Neural cell (in vitro differentiated cells): ENCODE measurements around the gene DIS3L2. TPM values are rescaled to one million over a fixed set of nuclear protein-coding genes. Genes with fewer than 3 reads are reported as not detected.

Experiments used
- H2AFZ ChIP-seq: fragments of 200-600, 300-800 bp; sonication (generic), shearing (Covaris generic); 2 replicates; pipeline ENCODE4 v1.6.0; 2014; ENCODE audit warnings: low read depth, mild to moderate bottlenecking, antibody characterized with exemption, low read length, moderate library complexity
- H3F3A ChIP-seq: fragments of 200-600 bp; shearing (Covaris generic); 2 replicates; pipeline ENCODE4 v1.6.1; 2016; ENCODE audit warnings: mild to moderate bottlenecking, moderate library complexity, mixed read lengths, antibody characterized with exemption, low read length; ENCODE audit not compliant: insufficient read depth, poor library complexity, severe bottlenecking
- H3K27ac ChIP-seq: fragments of 200-600, 300-800 bp; sonication (generic), shearing (Covaris generic); 2 replicates; pipeline ENCODE4 v1.5.1; 2014; ENCODE audit warnings: mild to moderate bottlenecking, low read length, moderate library complexity
- H3K27me3 ChIP-seq: fragments of 300-800, 200-600 bp; sonication (generic), shearing (Covaris generic); 2 replicates; pipeline ENCODE4 v1.6.0; 2014; ENCODE audit warnings: mild to moderate bottlenecking, low read depth, low read length, moderate library complexity; ENCODE audit not compliant: insufficient read depth
- H3K36me3 ChIP-seq: fragments of 300-800, 200-600 bp; sonication (generic), shearing (Covaris generic); 2 replicates; pipeline ENCODE4 v1.5.1; 2014; ENCODE audit warnings: mild to moderate bottlenecking, antibody characterized with exemption, low read length, moderate library complexity; ENCODE audit not compliant: insufficient read depth
- H3K4me2 ChIP-seq: fragments of 300-800, 200-600 bp; sonication (generic), shearing (Covaris generic); 2 replicates; pipeline ENCODE4 v1.6.0; 2014; ENCODE audit warnings: mild to moderate bottlenecking, low read length
- H3K4me3 ChIP-seq: fragments of 300-800, 200-600 bp; sonication (generic), shearing (Covaris generic); 2 replicates; pipeline ENCODE4 v1.5.1; 2014; ENCODE audit warnings: mild to moderate bottlenecking, low read length, moderate library complexity
- H3K79me2 ChIP-seq: fragments of 200-600 bp; shearing (Covaris generic); replicated peaks from 2 replicates; pipeline ENCODE4 v1.6.0; 2014; ENCODE audit warnings: mild to moderate bottlenecking, low read length, moderate library complexity; ENCODE audit not compliant: insufficient read depth
- H3K9ac ChIP-seq: fragments of 300-800, 200-600 bp; sonication (generic), shearing (Covaris generic); 2 replicates; pipeline ENCODE4 v1.6.1; 2016; ENCODE audit warnings: mild to moderate bottlenecking, low read length, mixed read lengths
- H3K9me2 ChIP-seq: fragments of 200-600 bp; shearing (Covaris generic); 2 replicates; pipeline ENCODE4 v1.6.1; 2016; ENCODE audit warnings: mild to moderate bottlenecking, low read length, mixed read lengths; ENCODE audit not compliant: insufficient read depth
- H3K9me3 ChIP-seq: fragments of 200-600, 300-800 bp; sonication (generic), shearing (Covaris generic); 2 replicates; pipeline ENCODE4 v1.6.1; 2016; ENCODE audit warnings: mild to moderate bottlenecking, mixed run types, low read length, moderate library complexity, mixed read lengths
- H4K20me1 ChIP-seq: fragments of 200-600 bp; shearing (Covaris generic); 2 replicates; pipeline ENCODE4 v1.6.1; 2016; ENCODE audit warnings: mild to moderate bottlenecking, mixed run types; ENCODE audit not compliant: insufficient read depth
- EP300 ChIP-seq: fragments of 450-650 bp; conservative IDR thresholded peaks from 2 replicates; pipeline ENCODE4 v1.6.1; 2014; ENCODE audit warnings: antibody characterized with exemption, mild to moderate bottlenecking, moderate library complexity; ENCODE audit not compliant: poor library complexity, severe bottlenecking
- EZH2 ChIP-seq: fragments of 200-600, 300-800 bp; shearing (Covaris generic), sonication (generic); IDR thresholded peaks from 2 replicates; pipeline ENCODE4 v1.6.1; 2014; ENCODE audit warnings: antibody characterized with exemption, low read length, borderline replicate concordance, mild to moderate bottlenecking; ENCODE audit not compliant: insufficient read depth, poor library complexity, severe bottlenecking
- MXI1 ChIP-seq: fragments of 450-650 bp; conservative IDR thresholded peaks from 2 replicates; pipeline ENCODE4 v1.6.1; 2014; ENCODE audit warnings: antibody characterized with exemption, mild to moderate bottlenecking; ENCODE audit not compliant: poor library complexity, severe bottlenecking
- POLR2AphosphoS5 ChIP-seq: IDR thresholded peaks from 2 replicates; pipeline ENCODE4 v1.6.1; 2012
- SMC3 ChIP-seq: fragments of 450-650 bp; conservative IDR thresholded peaks from 2 replicates; pipeline ENCODE4 v1.6.1; 2014; ENCODE audit warnings: antibody characterized with exemption, mild to moderate bottlenecking, moderate library complexity; ENCODE audit not compliant: poor library complexity
- polyA plus RNA-seq: library from polyadenylated mRNA; depleted of rRNA; stranded (reverse); fragments of >200 nt; gene quantifications from 2 replicates; pipeline ENCODE4 v1.2.3, GENCODE V29; 2014
- TF ChIP-seq, protein P1 (sequence below): fragments of 450-650 bp; IDR thresholded peaks from 2 replicates; pipeline ENCODE4 v1.5.1; 2014; ENCODE audit warnings: antibody characterized with exemption, mild to moderate bottlenecking, moderate library complexity; ENCODE audit not compliant: poor library complexity, severe bottlenecking
- TF ChIP-seq, protein P2 (sequence below): IDR thresholded peaks from 2 replicates; pipeline ENCODE4 v1.6.1; 2012; ENCODE audit warnings: borderline replicate concordance

The DIS3L2 gene
- polyA plus RNA-seq, 1 donor from 2014 or later, result 20.0 TPM

DNA sequence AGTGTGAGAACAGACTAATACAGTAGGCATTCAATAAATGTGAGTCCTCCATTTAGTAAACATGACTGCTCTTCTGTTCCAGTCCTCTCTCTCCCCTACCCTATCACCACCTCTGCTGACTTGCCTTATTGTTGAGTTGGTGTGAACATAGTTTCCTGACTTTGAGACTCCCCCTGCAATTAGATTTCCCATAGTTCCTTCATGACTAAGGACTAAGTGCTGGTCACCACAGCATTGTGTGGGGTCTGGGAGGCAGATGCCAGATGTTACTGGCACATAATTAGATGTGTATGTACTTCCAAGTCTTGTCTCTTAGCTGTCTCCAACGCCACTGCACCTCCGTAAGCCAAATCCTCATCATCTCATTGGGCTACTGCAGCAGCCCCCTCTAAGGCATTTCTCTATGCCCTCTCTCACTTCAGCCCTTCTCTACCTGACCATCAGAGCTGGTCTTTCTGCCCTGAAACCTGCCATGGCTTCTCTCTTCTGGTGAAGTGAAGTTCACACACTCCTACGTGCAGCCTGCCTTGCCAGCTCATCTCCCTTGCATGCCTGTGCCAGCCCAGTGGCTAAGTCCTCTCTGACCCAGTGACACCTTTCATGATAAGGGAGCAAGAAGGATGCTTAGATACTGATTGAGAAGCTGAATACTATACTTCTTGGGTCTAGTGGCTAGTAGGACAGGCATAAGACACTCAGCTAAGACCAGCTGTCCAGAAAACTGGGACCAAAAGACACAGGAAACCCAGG, 335.4 kb downstream of the DIS3L2 start:
- TF ChIP-seq MXI1, result no peak
- Histone ChIP-seq H4K20me1 (no peaks in the 10 kb centered on the region), H3K9ac (no peak overlapping the region), H3K79me2 (no peaks in the 10 kb centered on the region), H3K36me3 (no peaks in the 10 kb centered on the region), H3K9me2 (no peaks in the 10 kb centered on the region), H3K27ac (no peak overlapping the region), H3K4me2 (no peak overlapping the region), H2AFZ (no peak overlapping the region), H3K4me3 (no peak overlapping the region), H3F3A (no peaks in the 10 kb centered on the region), H3K27me3 (no peaks in the 10 kb centered on the region), H3K9me3 (no peaks in the 10 kb centered on the region)

DNA sequence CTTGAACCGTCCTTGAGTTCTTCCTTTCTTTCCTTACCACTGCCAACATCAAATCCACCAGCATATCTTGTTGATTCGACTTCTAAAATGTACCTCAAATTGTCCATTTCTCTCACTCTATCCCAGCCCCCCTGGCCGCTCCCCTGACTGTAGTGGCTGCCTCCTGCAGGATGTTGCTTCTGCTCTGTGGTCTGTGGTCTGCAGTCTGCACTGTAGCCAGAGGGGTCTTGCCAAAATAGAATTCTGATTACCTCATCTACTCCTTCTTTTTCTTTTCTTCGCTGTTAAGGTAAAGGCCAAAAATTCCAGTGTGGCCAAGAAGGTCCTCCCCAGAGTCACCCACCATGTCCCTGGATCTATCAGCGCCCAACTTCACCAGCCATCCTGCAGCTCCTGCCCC, 337.6 kb downstream of the DIS3L2 start:
- TF ChIP-seq POLR2AphosphoS5, result no peak
- TF ChIP-seq, protein P1, sequence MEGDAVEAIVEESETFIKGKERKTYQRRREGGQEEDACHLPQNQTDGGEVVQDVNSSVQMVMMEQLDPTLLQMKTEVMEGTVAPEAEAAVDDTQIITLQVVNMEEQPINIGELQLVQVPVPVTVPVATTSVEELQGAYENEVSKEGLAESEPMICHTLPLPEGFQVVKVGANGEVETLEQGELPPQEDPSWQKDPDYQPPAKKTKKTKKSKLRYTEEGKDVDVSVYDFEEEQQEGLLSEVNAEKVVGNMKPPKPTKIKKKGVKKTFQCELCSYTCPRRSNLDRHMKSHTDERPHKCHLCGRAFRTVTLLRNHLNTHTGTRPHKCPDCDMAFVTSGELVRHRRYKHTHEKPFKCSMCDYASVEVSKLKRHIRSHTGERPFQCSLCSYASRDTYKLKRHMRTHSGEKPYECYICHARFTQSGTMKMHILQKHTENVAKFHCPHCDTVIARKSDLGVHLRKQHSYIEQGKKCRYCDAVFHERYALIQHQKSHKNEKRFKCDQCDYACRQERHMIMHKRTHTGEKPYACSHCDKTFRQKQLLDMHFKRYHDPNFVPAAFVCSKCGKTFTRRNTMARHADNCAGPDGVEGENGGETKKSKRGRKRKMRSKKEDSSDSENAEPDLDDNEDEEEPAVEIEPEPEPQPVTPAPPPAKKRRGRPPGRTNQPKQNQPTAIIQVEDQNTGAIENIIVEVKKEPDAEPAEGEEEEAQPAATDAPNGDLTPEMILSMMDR, result no peak
- TF ChIP-seq EZH2, result no peak
- TF ChIP-seq EP300, result no peak
- no peak for TF ChIP-seq MXI1
- Histone ChIP-seq H3K9me2 (no peaks in the 10 kb centered on the region), H3K27me3 (no peaks in the 10 kb centered on the region), H3K4me2 (no peak overlapping the region), H3K27ac (no peak overlapping the region), H4K20me1 (no peaks in the 10 kb centered on the region), H3K9ac (no peak overlapping the region), H3K9me3 (peaks cover under 1% of the 10 kb centered on the region), H3K79me2 (no peaks in the 10 kb centered on the region), H3K4me3 (no peak overlapping the region), H2AFZ (no peak overlapping the region), H3F3A (no peaks in the 10 kb centered on the region), H3K36me3 (no peaks in the 10 kb centered on the region)

DNA sequence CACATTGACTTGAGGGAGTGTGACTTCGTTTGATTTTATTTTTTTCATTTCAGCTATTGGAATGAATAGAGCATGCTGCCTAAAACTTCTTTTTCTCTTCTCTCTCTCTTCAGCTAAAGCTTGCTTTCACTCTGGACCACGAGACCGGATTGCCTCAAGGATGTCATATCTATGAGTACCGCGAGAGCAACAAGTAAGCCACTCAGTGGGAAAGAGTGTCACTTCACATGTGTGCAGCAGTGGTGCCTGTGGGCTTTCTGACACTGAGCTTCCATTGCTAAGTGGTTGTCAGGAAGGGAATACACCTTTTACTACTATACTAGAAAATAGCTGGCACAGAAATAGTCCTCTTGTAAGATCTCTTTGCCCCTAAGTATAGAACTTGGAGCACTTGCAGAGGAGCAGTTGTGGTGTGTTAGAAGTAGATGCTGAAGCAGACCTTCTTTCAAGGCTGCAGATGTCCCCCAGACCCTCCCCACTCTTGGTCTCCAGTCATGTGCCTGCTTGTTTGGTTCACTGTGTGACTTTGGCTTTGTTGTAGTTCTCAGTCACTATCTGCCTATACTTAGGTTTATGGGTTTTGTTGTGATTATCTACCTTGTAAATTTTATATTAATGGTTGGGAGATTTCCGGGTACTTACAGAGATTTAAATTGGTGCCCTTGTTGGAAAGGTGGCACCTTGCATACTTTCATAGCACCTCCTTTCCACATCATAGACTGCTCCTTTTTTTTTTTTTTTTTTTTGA, 338.6 kb downstream of the DIS3L2 start:
- TF ChIP-seq MXI1, result no peak
- TF ChIP-seq, protein P2, sequence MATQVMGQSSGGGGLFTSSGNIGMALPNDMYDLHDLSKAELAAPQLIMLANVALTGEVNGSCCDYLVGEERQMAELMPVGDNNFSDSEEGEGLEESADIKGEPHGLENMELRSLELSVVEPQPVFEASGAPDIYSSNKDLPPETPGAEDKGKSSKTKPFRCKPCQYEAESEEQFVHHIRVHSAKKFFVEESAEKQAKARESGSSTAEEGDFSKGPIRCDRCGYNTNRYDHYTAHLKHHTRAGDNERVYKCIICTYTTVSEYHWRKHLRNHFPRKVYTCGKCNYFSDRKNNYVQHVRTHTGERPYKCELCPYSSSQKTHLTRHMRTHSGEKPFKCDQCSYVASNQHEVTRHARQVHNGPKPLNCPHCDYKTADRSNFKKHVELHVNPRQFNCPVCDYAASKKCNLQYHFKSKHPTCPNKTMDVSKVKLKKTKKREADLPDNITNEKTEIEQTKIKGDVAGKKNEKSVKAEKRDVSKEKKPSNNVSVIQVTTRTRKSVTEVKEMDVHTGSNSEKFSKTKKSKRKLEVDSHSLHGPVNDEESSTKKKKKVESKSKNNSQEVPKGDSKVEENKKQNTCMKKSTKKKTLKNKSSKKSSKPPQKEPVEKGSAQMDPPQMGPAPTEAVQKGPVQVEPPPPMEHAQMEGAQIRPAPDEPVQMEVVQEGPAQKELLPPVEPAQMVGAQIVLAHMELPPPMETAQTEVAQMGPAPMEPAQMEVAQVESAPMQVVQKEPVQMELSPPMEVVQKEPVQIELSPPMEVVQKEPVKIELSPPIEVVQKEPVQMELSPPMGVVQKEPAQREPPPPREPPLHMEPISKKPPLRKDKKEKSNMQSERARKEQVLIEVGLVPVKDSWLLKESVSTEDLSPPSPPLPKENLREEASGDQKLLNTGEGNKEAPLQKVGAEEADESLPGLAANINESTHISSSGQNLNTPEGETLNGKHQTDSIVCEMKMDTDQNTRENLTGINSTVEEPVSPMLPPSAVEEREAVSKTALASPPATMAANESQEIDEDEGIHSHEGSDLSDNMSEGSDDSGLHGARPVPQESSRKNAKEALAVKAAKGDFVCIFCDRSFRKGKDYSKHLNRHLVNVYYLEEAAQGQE, result no peak
- TF ChIP-seq, protein P1, result no peak
- no peak for TF ChIP-seq POLR2AphosphoS5
- TF ChIP-seq SMC3, result no peak
- Histone ChIP-seq H3K9ac (no peak overlapping the region), H2AFZ (no peak overlapping the region)

More for the DNA sequence above, 338.6 kb downstream of the DIS3L2 start:
- H3F3A ChIP-seq, result no peaks in the 10 kb centered on the region
- no peak overlapping the region for H3K27ac ChIP-seq
- no peaks in the 10 kb centered on the region for H3K79me2 ChIP-seq
- H3K9me3 ChIP-seq, result peaks cover 5% of the 10 kb centered on the region
- no peaks in the 10 kb centered on the region for H3K9me2 ChIP-seq
- H3K27me3 ChIP-seq, result no peaks in the 10 kb centered on the region
- H3K4me2 ChIP-seq, result no peak overlapping the region
- H3K4me3 ChIP-seq, result no peak overlapping the region
- H3K36me3 ChIP-seq, result no peaks in the 10 kb centered on the region
- no peaks in the 10 kb centered on the region for H4K20me1 ChIP-seq
